Large intestine (tissue), 12 donors: ENCODE results near the gene PLCB1. TPM values are rescaled to one million over a fixed set of nuclear protein-coding genes. Genes with fewer than 3 reads are reported as not detected.
"Not testable (repeated sequence)": the region's sequence is repeated elsewhere in the genome, so short reads cannot be mapped to it uniquely, and the experiment has no call there.

Source experiments
- DNase-seq, 2 donors: peaks; one replicate each; pipeline versions ENCODE4 v3.0.0 to v3.0.0-alpha.2; 2013
- H3K27ac ChIP-seq: one replicate; pipeline ENCODE4 v1.5.1; 2013; ENCODE audit warnings: low read length
- H3K27me3 ChIP-seq: 2 replicates; pipeline ENCODE4 v1.6.1; 2013; ENCODE audit warnings: low read length; ENCODE audit not compliant: control insufficient read depth, insufficient read depth
- H3K36me3 ChIP-seq: 2 replicates; pipeline ENCODE4 v1.6.1; 2013; ENCODE audit warnings: low read length; ENCODE audit not compliant: control insufficient read depth, insufficient read depth
- H3K4me1 ChIP-seq: one replicate; pipeline ENCODE4 v1.6.1; 2013; ENCODE audit warnings: low read length; ENCODE audit not compliant: control insufficient read depth, insufficient read depth
- H3K4me3 ChIP-seq: one replicate; pipeline ENCODE4 v1.5.1; 2013; ENCODE audit warnings: low read length
- H3K9me3 ChIP-seq: one replicate; pipeline ENCODE4 v1.6.1; 2013; ENCODE audit warnings: mild to moderate bottlenecking, low read depth, low read length, moderate library complexity; ENCODE audit not compliant: control insufficient read depth
- WGBS: methylation state at CpG from one replicate; pipeline ENCODE4 v1.1.5; 2013; ENCODE audit warnings: low lambda C conversion rate; ENCODE audit not compliant: insufficient coverage; 5-methylcytosine and 5-hydroxymethylcytosine counted together
- long read RNA-seq, 11 donors: transcript quantifications; one replicate each; lab custom pipeline, GENCODE V29; 2026
- polyA plus RNA-seq: library from polyadenylated mRNA; unstranded; fragments of 120-200 nt; gene quantifications from one replicate; pipeline ENCODE4 v1.2.1, GENCODE V29; 2013

Gene PLCB1
- 7.4 TPM for polyA plus RNA-seq
- long read RNA-seq, donor 1, result 0 reads
- long read RNA-seq, donor 2, result 0 reads
- long read RNA-seq, donor 3, result 0 reads
- long read RNA-seq, donor 4, result 0 reads
- long read RNA-seq, donor 5, result 0 reads
- long read RNA-seq, donor 6, result 0 reads
- long read RNA-seq, donor 7, result 0 reads
- long read RNA-seq, donor 8, result 0 reads
- long read RNA-seq, donor 9, result 0 reads
- long read RNA-seq, donor 10, result 0 reads
- long read RNA-seq, donor 11, result 0 reads

DNA sequence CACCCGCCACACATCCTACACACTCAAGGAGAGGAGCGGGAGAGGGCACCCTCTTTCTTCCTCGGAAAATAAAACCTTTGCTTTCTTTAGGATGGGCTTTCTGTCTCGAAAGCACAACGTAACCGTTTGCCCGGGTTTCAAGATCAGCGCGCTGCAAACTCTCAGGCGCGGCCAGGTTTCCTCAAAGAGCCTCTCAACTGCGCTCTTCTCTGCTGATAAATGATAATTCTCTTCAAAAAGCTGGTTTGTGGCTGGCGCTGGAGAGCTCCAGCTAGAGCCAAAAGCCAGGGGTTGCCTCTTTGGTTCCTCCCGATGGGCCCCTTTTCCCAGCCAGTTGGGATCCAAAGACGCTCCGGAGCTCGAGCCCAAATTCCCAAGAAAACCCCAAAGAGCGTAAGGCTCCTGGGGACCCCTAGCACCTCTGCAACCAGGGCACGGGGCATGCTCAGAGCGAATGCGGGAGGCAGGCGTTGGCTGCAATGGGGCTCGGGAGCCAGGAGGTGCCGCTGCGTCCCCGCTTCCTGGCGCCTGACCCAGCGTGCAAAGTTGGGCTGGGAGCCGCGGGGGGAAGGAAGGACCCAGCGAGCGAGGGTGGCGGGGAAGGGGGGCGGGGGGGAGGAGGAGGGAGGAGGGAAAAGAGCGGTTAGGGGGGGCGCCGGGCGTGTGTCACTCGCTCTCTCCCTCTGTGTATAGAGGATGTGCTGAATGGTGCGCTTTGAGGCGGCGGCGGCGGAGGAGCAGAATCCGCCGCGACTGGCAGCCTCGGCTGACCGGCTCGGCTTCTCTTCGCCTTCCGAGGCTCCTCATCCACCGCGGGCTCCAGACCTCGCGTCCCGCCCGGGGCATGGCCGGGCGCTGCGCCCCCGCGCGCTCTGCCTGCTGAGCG is at the start of gene PLCB1:
Gene PLCB1, plus strand, starts transcription at position 669 of the 886 bp plus-strand sequence. CDS start 386 bp downstream, outside the sequence.
- Histone ChIP-seq H3K27me3 (peaks cover 35% of the 10 kb centered on the region), H3K9me3 (no peaks in the 10 kb centered on the region), H3K4me1 (peaks cover 4% of the 10 kb centered on the region), H3K4me3 (peak within 1 kb of the TSS; percentile 41), H3K36me3 (no peaks in the 10 kb centered on the region), H3K27ac (no peak within 1 kb of the TSS)
- DNase-seq, result peak; percentile 52 to 57
- WGBS, result no CpG with 5 or more reads among the region's 65 CpGs

DNA sequence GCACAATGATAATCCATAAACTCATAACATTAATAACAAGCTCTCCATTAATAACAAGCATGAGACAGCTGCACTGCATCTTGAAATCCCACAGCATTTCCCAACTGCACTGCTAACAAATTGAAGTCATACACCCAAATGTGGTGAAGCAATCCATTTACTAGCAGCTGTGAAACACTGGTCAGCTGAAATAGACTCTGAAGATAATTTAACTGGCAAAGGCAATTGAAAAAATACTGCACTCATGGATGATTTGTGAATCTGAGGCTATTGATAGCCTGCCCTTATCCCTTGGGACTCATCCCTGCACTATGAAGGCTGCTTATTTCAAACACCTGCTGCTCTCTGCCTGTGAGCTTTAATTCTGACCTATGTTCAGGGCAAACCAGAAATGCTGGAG is 49.1 kb upstream of the PLCB1 start:
- no peaks in the 10 kb centered on the region for H3K9me3 ChIP-seq
- H3K36me3 ChIP-seq, result no peaks in the 10 kb centered on the region
- no peaks in the 10 kb centered on the region for H3K4me1 ChIP-seq
- H3K27me3 ChIP-seq, result no peaks in the 10 kb centered on the region
- DNase-seq, result peak; percentile 11 to 12
- H3K4me3 ChIP-seq, result no peak overlapping the region
- no peak overlapping the region for H3K27ac ChIP-seq

DNA sequence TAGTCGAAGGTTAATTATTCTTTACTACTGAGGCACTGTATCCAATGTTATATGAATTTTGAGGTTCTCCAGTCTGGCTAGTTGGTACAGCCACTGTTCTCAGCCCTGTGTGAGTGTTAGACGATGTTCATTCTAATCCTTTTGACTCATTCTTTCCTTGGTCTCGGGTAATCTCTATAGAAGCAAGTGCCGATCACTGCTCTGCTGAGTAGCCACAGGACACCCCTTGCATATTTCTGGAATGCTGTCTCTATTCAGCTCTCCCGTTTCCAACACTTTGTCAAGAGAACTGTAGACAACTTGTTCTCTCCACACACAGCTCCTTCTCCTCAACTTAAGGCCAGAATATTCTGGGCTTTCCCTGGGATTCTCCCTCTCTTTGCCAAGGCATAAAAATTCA is 42.4 kb upstream of the PLCB1 start:
- Histone ChIP-seq H3K36me3 (no peaks in the 10 kb centered on the region), H3K4me1 (no peaks in the 10 kb centered on the region), H3K27ac (no peak overlapping the region), H3K4me3 (no peak overlapping the region), H3K27me3 (no peaks in the 10 kb centered on the region), H3K9me3 (no peaks in the 10 kb centered on the region)
- WGBS, result no CpG with 5 or more reads among the region's 5 CpGs
- no peak for DNase-seq

DNA sequence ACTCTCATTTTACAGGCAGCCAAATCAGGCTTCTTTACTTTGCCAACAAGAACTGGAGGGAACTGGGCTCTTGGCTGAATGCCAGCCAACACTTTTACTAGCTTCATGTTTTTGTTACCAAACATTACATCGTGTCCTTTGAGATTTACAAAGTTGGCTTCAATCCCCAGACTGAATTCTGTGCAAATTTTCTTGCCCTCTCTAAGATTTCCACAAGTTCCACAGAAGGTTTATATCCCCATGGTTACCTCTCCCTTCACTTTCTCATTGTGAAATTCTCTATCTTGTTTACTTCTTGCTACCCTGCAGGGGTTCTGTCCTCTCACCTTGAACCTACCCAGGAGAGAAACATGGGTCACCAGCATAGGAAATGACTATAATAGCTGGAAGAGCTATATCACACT is 37.6 kb upstream of the PLCB1 start:
- DNase-seq, result peak in 1 of 2 donors; percentile 18
- Histone ChIP-seq H3K36me3 (no peaks in the 10 kb centered on the region), H3K9me3 (no peaks in the 10 kb centered on the region), H3K27me3 (no peaks in the 10 kb centered on the region), H3K4me1 (no peaks in the 10 kb centered on the region), H3K27ac (no peak overlapping the region), H3K4me3 (no peak overlapping the region)
- WGBS, result no CpG with 5 or more reads among the region's 1 CpG

DNA sequence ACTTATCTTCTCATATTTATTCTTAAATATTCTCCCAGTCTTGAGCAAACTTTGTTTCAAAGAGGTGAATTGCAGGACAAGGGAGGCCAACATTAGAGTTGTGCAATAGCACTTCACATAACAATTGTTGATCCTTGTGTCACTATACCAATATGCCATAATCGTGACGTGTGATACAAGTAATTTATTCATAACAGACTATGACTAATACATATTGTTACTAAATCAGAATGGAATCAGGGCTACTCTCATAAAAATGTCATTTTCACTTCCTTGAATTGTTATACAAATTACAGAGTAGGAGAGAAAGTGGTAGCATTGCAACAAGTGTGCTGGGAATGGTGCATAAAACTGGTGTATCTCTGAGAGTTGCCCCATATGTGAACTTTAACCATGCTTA is 37.2 kb upstream of the PLCB1 start:
- WGBS, result 70% methylated on average over 2 of the region's 2 CpGs
- Histone ChIP-seq H3K27ac (no peak overlapping the region), H3K27me3 (no peaks in the 10 kb centered on the region), H3K9me3 (no peaks in the 10 kb centered on the region), H3K4me1 (no peaks in the 10 kb centered on the region), H3K4me3 (no peak overlapping the region), H3K36me3 (no peaks in the 10 kb centered on the region)
- DNase-seq, result peak in 1 of 2 donors; percentile 18

DNA sequence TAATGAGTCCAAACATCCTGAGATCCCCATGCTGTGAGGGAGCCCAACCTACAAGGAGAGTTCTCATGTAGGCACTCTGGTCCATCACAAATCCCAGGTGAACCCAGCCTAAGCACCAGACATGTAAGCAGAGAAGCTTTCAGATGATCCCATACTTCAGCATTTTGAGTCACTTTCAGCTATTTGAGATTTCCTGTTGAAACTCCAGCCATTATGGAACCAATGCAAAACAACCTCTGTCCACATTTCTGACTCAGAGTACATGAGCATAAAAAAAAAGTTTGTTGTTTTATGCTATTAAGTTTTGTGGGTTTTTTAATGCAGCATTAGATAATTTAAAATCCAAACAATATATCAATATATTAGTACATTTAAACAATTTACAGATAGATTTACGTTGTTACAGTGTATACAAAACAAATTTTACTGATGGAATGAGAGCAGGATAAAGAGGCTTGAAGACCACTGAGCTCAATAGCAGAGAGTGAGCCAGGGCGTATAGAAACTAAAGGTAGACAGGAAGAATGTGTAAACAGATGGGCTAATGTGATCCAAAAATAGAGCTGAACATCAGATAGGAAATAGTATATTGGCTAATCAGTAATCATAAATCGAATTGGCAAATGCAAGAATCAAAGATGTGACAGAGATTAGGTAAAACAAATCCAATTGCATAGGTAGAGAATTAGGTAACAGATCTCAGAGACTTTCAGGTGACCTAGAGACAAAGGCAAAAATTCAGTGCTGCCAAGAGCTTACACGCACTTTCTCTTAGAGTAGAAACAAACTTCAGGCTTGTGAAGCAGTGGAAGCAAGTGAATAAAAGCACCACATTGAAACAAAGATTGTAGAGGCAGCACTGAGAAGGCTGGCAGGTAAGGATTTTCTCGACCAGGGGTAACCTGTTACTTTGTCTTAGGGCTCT is 36.2 kb upstream of the PLCB1 start:
- Histone ChIP-seq H3K9me3 (no peaks in the 10 kb centered on the region), H3K4me3 (no peak overlapping the region), H3K27me3 (no peaks in the 10 kb centered on the region), H3K4me1 (no peaks in the 10 kb centered on the region), H3K36me3 (no peaks in the 10 kb centered on the region), H3K27ac (no peak overlapping the region)
- no peak for DNase-seq
- WGBS, result 79% methylated on average over 4 of the region's 5 CpGs

DNA sequence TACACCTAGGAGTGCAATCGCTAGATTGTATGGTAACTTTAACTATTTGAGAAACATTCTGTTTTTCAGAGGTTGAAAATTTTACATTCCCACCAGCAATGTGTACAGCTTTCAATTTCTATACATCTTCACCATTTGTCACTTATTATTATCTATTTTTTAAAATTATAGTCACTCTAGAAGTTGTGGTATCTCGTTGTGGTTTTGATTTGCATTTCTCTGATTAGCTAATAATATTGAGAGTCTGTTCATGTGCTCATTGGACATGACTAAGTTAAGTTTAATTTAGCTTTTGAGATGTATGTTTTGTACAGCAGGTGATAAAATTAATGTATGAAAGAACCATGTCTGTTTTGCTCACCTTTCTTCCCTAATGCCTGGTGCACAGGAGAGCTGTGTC is 34.8 kb upstream of the PLCB1 start:
- no peaks in the 10 kb centered on the region for H3K9me3 ChIP-seq
- no peak overlapping the region for H3K4me3 ChIP-seq
- no peak overlapping the region for H3K27ac ChIP-seq
- no peaks in the 10 kb centered on the region for H3K27me3 ChIP-seq
- 100% methylated on average over 1 of the region's 2 CpGs for WGBS
- H3K36me3 ChIP-seq, result no peaks in the 10 kb centered on the region
- no peak for DNase-seq
- H3K4me1 ChIP-seq, result no peaks in the 10 kb centered on the region

DNA sequence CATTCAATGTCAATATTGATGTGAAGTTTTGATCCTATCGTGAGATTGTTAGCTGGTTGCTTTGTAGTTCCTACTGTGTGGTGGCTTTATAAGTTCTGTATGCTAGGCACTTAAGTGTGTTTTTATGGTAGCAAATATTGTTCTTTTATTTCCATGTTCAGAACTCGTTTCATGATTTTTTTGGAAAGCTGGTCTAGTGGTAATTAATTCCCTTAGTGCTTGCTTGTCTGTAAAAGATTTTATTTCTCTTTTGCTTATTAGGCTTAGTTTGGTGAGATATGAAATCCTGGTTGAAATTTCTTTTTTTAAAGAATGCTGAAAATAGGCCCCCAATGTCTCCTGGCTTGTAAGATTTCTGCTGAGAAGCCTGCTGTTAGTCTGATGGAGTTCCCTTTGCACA is 27.8 kb upstream of the PLCB1 start:
- Histone ChIP-seq H3K4me1 (no peaks in the 10 kb centered on the region), H3K27me3 (no peaks in the 10 kb centered on the region), H3K36me3 (no peaks in the 10 kb centered on the region), H3K27ac (no peak overlapping the region), H3K9me3 (peaks cover 3% of the 10 kb centered on the region), H3K4me3 (no peak overlapping the region)
- WGBS, result 78% methylated on average over 1 of the region's 2 CpGs
- no peak for DNase-seq

DNA sequence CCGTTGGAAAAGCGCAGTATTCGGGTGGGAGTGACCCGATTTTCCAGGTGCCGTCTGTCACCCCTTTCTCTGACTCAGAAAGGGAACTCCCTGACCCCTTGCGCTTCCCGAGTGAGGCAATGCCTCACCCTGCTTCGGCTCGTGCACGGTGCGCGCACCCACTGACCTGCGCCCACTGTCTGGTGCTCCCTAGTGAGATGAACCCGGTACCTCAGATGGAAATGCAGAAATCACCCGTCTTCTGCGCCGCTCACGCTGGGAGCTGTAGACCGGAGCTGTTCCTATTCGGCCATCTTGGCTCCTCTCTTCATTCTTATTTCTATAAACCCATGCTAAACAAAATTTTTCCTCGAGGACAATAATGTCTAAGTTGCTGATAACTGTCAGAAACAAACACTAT is 17.5 kb upstream of the PLCB1 start:
- not testable (repeated sequence) for H3K27ac ChIP-seq, H3K4me3 ChIP-seq, H3K27me3 ChIP-seq, H3K9me3 ChIP-seq, H3K36me3 ChIP-seq, H3K4me1 ChIP-seq, DNase-seq
- 83% methylated on average over 1 of the region's 21 CpGs for WGBS

DNA sequence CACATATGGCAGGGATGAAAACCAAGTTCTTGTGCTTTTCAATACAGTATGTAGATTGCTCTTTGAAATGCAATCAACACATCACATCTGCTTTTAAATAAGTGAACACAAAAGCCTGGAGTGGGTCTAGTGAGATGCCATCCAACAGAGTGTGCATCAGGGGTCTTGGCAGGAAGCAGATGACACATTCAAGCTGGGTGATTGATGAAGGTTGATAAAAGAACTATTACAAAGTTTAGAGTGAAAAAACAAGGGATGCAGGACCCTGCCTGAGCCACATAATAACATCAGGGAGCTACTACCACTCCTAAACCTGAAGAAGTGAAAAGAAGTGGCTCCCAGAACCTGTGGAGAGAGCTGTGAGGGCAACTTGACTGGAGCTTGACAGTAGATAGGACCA is 16.6 kb upstream of the PLCB1 start:
- Histone ChIP-seq H3K27me3 (no peaks in the 10 kb centered on the region), H3K9me3 (no peaks in the 10 kb centered on the region), H3K36me3 (no peaks in the 10 kb centered on the region), H3K4me1 (no peaks in the 10 kb centered on the region), H3K27ac (no peak overlapping the region), H3K4me3 (no peak overlapping the region)
- no peak for DNase-seq
